SJCRH30 (cell line): ENCODE measurements around the gene SMG6. TPM values are rescaled to one million over a fixed set of nuclear protein-coding genes. Genes with fewer than 3 reads are reported as not detected.
A peak's percentile ranks its signal among the peaks of the same experiment; 100 is the strongest.
"Not testable (repeated sequence)": the region's sequence is repeated elsewhere in the genome, so short reads cannot be mapped to it uniquely, and the experiment has no call there.

ENCODE experiments used
- DNase-seq, 2 experiments: peaks; one replicate each; pipeline ENCODE4 v3.0.0-alpha.2; 2015 to 2020
- H3K27ac ChIP-seq: fragments of 250-450 bp; sonication (Bioruptor Pico); 2 replicates; pipeline ENCODE4 v1.5.1; 2020; ENCODE audit warnings: mild to moderate bottlenecking, moderate library complexity
- H3K27me3 ChIP-seq: fragments of 250-450 bp; sonication (Bioruptor Pico); 2 replicates; pipeline ENCODE4 v1.5.1; 2020; ENCODE audit warnings: mild to moderate bottlenecking, moderate library complexity
- H3K36me3 ChIP-seq: fragments of 250-450 bp; sonication (Bioruptor Pico); 2 replicates; pipeline ENCODE4 v1.5.1; 2020; ENCODE audit warnings: mild to moderate bottlenecking, moderate library complexity
- H3K4me1 ChIP-seq: fragments of 250-450 bp; sonication (Bioruptor Pico); 2 replicates; pipeline ENCODE4 v1.5.1; 2020; ENCODE audit warnings: mild to moderate bottlenecking, moderate library complexity
- H3K4me3 ChIP-seq: fragments of 250-450 bp; sonication (Bioruptor Pico); 2 replicates; pipeline ENCODE4 v1.5.1; 2020; ENCODE audit warnings: mild to moderate bottlenecking, moderate library complexity
- H3K9me3 ChIP-seq: fragments of 250-450 bp; sonication (Bioruptor Pico); replicated peaks from 2 replicates; pipeline ENCODE4 v1.5.1; 2020; ENCODE audit warnings: mild to moderate bottlenecking, moderate library complexity
- total RNA-seq: library from RNA; depleted of rRNA; stranded (reverse); fragments of >200 nt; shearing (Covaris generic); gene quantifications from 2 replicates; pipeline ENCODE4 v1.2.3, GENCODE V29; 2014

SMG6 gene
- total RNA-seq, 1 experiment from 2014 or later, result 13.0 TPM

DNA sequence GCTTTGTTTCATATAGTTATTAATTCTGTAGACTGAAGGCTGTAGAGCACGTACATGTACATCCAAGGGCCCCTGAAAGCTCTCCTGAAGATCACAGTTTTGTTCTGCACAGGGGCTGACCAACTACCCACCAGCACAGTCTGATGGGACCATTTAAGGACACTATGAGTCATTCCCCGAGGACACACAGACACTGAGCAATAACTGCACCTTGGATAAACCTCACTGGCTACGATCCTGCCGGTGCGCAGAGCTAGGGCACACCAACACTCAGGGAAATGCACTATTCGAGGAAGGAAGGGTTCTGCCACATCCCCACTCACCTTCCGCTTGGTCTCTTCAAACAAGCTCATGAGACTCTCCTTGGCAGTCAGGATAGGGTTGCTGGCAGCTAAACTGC lies 20.3 kb downstream of the SMG6 start:
- H3K4me3 ChIP-seq, result no peak overlapping the region
- H3K9me3 ChIP-seq, result no peaks in the 10 kb centered on the region
- DNase-seq, result no peak
- no peaks in the 10 kb centered on the region for H3K4me1 ChIP-seq
- H3K27ac ChIP-seq, result no peak overlapping the region
- H3K27me3 ChIP-seq, result no peaks in the 10 kb centered on the region
- peaks cover 14% of the 10 kb centered on the region for H3K36me3 ChIP-seq

DNA sequence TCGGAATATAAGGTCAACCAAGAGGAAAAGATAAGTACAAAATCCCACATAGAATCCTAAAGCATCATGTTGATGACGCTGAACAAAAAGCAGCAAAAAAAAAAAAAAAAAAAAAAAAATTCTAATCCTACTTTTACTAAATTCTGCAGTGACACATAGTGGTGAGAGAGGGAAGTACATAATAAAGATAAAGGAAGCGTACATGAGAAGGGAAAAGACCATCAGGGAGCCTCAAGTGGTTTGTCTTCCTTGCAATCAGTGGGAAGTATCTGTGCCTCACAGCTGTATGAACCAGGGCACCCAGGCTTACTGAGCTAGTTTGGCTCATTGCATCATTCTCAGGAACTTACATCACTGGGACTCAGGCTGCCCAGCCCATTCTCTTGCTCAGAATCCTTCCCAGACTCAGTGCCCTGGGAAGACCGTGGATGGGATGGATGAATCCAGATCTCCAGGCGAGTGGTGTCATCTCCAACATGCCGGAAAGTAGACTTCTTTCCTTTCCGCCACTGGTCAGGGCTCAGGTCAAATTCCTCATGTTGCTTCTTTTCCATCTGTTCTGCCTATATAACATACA lies 21.2 kb downstream of the SMG6 start:
- Histone ChIP-seq H3K36me3 (peaks cover 14% of the 10 kb centered on the region), H3K27ac (no peak overlapping the region), H3K4me3 (no peak overlapping the region), H3K27me3 (no peaks in the 10 kb centered on the region), H3K9me3 (no peaks in the 10 kb centered on the region), H3K4me1 (no peaks in the 10 kb centered on the region)
- DNase-seq, result peak in 1 of 2 experiments; percentile 64

DNA sequence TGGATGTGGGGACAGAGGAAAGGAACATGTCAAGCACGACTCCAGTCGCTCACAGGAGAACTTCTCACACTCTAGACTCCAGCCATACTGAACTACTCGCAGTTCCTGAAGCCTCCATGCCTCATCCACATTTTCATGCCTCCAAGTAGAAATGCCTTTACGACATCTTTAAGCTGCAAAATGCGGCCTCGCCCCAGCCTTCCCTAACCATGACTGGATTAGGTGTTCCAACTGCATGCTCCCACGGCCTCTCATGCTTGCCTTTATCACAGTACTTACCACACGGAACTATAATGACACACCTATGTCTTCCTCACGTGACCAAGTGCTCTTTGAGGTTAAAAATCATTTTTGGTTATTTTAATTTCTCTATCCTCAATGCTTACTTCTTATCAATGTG lies 23.9 kb downstream of the SMG6 start:
- Histone ChIP-seq H3K4me1 (no peaks in the 10 kb centered on the region), H3K4me3 (no peak overlapping the region), H3K36me3 (peaks cover 14% of the 10 kb centered on the region), H3K27ac (no peak overlapping the region), H3K27me3 (no peaks in the 10 kb centered on the region), H3K9me3 (no peaks in the 10 kb centered on the region)
- DNase-seq, result no peak

DNA sequence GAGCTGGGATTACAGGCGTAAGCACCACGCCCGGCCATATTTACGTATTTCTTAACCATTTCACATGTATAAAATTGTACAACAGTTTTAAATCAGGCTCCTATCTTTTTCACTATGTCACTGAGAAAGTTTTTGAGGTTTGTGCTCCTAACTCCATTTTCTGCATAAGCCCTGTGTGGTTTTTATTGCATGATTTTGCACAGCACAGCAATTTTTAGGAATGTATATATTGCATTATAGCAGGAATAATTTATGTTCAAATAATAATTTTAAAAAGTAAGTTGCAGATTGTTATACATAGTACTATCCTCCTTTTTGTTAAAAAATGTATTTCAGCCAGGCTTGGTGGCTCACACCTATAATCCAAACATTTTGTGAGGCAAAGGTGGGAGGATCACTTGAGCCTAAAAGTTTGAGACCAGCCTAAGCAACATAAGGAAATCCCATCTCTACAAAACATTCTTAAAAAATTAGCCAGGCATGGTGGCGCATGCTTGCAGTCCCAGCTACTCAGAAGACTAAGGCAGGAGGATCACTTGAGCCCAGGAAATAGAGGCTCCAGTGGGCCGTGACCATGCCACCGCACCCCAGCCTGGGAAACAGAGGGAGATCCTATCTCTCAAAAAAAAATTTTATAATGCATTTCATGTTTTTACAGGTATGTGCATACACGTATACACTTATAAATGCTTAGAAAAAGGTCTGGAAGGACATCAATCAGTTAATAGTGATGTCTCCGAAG lies 26.0 kb downstream of the SMG6 start:
- Histone ChIP-seq H3K36me3 (peaks cover 12% of the 10 kb centered on the region), H3K27me3 (no peaks in the 10 kb centered on the region), H3K27ac (no peak overlapping the region), H3K4me3 (no peak overlapping the region), H3K9me3 (no peaks in the 10 kb centered on the region), H3K4me1 (no peaks in the 10 kb centered on the region)
- DNase-seq, result no peak

DNA sequence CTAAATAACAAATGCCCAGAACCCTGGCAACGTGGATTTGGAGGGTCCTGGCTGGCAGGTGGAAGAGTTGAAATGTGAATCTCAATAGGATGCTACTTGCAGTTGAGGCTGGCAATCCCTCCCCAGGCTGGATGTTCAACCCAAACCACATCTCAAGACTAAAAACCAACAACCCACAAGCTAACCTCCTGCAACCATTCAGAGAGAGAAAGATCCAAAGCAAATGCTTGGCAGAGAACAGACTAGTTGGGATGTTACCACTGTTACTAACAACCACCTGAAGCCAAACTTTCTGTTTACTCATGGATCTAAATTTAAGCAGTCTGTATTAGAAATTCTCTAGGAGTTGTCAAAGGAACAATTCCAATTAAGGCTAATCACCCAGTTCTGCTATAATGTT lies 27.9 kb downstream of the SMG6 start:
- no peak overlapping the region for H3K27ac ChIP-seq
- DNase-seq, result no peak
- H3K4me3 ChIP-seq, result no peak overlapping the region
- no peaks in the 10 kb centered on the region for H3K4me1 ChIP-seq
- no peaks in the 10 kb centered on the region for H3K9me3 ChIP-seq
- H3K36me3 ChIP-seq, result no peaks in the 10 kb centered on the region; the same call in none of the 2 replicates
- no peaks in the 10 kb centered on the region for H3K27me3 ChIP-seq

DNA sequence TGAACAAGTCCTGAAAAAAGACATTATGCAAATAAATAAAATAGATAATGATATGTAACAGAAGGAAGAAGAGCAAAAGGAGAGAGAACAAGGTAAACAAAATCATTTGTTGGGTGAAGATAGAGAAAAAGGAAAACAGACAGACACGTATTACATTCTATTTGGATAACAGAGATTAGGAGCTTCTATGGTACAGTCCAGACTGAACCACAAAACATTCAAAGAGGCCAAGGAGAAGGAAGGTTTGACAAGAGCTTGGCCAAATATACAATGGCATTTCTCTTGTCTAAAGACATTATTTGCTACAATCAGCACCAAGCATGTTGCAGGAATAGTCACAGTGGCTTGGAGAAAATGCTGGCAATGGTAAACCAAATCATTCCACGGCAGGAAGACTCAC lies 29.2 kb downstream of the SMG6 start:
- no peaks in the 10 kb centered on the region for H3K36me3 ChIP-seq
- DNase-seq, result no peak
- no peaks in the 10 kb centered on the region for H3K4me1 ChIP-seq
- H3K4me3 ChIP-seq, result no peak overlapping the region
- no peak overlapping the region for H3K27ac ChIP-seq
- H3K9me3 ChIP-seq, result no peaks in the 10 kb centered on the region
- H3K27me3 ChIP-seq, result no peaks in the 10 kb centered on the region

DNA sequence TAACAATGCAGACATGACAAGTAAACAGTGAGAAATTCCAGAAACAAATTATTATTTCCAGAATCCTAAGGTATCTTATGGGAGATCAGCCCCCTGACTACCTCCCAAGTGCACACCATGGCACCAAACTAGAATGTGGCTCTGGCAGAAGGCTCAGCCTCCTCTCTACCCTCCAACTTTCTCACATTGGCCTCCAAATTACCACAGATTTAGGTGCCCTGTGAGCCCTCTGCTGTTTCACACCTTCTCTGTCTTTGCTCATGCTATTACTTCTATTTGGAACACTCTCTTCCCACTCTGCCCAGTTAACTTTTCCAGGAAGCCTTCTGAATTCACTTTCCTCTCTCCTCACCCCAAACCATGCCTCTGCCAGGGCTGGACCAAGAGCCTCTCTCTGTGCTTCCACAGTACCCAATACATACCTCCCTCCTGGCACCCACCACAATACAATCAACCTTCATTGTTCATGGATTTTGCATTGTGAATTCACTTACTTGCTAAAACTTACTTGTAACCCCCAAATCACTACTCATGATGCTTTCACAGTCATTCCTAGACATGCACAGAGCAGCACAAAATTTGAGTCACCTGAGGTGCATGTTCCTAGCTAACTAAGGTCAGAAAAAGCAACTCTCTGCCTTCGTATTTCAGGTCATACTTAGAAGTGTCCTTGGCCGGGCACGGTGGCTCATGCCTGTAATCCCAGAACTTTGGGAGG lies 31.4 kb downstream of the SMG6 start:
- Histone ChIP-seq H3K27me3 (no peaks in the 10 kb centered on the region), H3K36me3 (no peaks in the 10 kb centered on the region), H3K4me1 (no peaks in the 10 kb centered on the region), H3K4me3 (no peak overlapping the region), H3K9me3 (no peaks in the 10 kb centered on the region), H3K27ac (no peak overlapping the region)
- no peak for DNase-seq

DNA sequence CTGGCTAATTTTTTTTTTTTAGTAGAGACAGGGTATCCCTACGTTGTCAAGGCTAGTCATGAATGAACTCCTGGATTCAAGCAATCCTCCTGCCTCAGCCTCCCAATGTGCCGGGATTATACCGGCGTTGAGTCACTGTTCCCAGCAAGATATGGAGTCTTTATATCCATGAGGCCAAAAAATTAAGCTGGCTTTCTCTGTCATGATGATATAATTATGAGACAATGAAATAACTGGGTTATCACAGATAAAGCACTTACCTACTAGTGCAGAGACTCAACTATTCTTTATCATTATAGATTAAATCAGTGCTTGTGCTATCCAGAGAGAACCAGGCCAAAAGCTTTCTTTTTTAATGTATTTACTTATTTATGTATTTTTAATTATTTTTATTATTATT lies 36.2 kb downstream of the SMG6 start:
- H3K27ac ChIP-seq, result no peak overlapping the region
- no peak for DNase-seq

DNA sequence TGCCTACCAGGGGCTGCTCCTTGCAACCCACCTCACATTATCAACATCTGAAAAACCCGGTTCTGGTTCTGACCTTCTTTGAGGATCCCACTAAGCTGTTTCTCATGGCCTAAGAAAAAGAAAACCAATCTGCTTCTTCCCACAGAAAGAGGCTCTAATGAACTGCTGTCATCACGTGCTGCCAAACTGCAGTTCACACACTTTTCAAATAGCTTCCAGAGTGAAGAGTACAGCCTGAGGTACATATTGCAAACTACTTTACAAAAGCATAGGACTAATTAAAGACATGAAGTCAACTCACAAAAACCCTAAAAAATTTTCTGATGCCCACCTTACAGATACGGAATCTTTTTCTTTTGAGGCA lies 36.7 kb downstream of the SMG6 start:
- Histone ChIP-seq H3K4me1 (no peaks in the 10 kb centered on the region), H3K9me3 (no peaks in the 10 kb centered on the region), H3K27ac (no peak overlapping the region), H3K4me3 (no peak overlapping the region), H3K36me3 (no peaks in the 10 kb centered on the region), H3K27me3 (no peaks in the 10 kb centered on the region)
- DNase-seq, result no peak

More for the DNA sequence above, 36.2 kb downstream of the SMG6 start:
- H3K27me3 ChIP-seq, result no peaks in the 10 kb centered on the region
- H3K9me3 ChIP-seq, result no peaks in the 10 kb centered on the region
- H3K4me3 ChIP-seq, result no peak overlapping the region
- no peaks in the 10 kb centered on the region for H3K4me1 ChIP-seq
- H3K36me3 ChIP-seq, result no peaks in the 10 kb centered on the region

DNA sequence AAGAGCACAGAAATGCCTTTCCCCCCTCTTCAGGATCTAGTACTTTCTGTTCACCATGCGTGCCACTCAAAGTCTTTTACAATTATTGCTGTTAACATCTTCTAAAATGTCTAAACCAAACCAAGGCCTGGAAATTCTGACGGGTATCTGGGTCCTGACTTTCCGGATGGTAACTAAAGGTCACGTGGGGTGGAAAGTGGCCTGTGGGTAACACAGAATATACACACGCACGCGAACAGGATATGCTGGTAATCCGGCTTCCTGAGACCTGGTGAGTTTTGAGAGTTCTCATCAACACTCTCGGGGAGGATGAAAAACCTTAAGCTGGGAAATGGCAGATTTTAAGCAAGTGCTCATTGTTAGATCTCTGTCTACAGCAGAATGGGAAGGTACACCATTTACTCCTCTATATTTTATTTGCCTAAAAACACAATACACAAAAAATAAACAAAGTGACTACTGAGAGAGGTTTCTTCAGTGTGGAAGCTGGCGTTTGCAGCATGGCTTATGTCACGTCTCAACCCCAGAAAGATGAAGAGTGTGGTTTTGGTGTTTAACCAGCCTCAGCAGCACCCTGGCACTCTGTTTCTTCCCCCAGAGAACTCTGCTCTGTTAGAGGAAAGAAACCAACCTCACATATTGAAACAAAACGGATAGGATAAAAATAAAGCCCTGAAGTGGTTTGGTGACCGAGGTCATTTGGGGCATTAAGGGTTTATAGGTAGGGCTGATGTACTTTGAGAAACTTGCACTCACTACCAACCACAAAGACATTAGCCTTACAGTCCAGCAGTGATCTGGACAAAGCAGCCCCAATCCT lies 37.3 kb downstream of the SMG6 start:
- no peak for DNase-seq
- Histone ChIP-seq H3K36me3 (no peaks in the 10 kb centered on the region), H3K4me3 (no peak overlapping the region), H3K4me1 (no peaks in the 10 kb centered on the region), H3K9me3 (no peaks in the 10 kb centered on the region), H3K27me3 (no peaks in the 10 kb centered on the region), H3K27ac (no peak overlapping the region)

DNA sequence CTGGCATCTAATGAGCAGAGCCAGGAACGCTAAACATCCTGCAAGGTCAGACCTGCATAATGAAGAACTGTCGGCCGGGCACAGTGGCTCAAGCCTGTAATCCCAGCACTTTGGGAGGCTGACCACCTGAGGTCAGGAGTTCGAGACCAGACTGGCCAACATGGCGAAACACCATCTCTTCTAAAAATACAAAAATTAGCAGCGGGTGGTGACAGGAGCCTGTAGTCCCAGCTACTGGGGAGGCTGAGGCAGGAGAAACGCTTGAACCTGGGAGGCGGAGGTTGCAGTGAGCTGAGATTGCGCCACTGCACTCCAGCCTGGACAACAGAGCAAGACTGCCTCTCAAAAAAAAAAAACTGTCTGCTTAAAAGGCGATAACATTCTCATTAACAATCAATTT lies 38.4 kb downstream of the SMG6 start:
- H3K36me3 ChIP-seq, H3K9me3 ChIP-seq, H3K4me1 ChIP-seq, H3K4me3 ChIP-seq, H3K27me3 ChIP-seq, H3K27ac ChIP-seq, DNase-seq: not testable (repeated sequence)

DNA sequence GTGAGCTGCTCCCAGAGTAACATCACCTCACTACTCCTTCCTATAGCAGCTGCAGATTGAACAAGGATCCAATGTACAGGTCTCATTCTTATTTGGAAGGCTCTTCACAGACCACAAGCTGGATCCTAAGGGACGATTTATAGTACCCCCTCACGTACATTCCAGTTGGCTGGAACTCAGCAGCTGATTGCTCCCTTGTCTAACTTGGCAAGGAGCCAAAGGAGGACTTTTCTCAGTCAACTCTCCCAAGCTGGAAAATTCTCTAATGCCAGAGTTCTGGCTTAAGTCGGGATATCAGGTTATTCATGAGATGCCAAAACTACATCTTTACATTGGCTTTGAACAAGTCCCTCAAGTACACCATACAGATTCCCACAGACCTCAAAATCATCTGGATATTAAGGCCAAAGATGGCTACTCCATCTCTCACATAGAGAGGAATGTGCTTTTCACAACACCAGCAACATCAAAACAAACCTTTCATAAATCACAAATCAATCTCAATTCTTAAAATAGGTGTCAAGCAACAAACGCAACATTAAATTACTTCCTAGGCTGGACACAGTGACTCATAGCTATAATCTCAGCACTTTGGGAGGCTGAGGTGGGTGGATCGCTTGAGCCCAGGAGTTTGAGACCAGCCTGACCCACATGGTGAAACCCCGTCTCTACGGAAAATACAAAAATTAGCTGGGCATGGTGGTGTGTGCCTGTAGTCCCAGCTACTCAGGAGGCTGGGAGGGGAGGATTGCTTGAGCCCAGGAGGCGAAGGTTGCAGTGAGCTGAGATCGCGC lies 39.3 kb downstream of the SMG6 start:
- peak; percentile 36 to 62 for DNase-seq
- no peak overlapping the region for H3K27ac ChIP-seq
- H3K9me3 ChIP-seq, result no peaks in the 10 kb centered on the region
- H3K27me3 ChIP-seq, result no peaks in the 10 kb centered on the region
- H3K4me3 ChIP-seq, result no peak overlapping the region
- no peaks in the 10 kb centered on the region for H3K4me1 ChIP-seq
- H3K36me3 ChIP-seq, result no peaks in the 10 kb centered on the region

DNA sequence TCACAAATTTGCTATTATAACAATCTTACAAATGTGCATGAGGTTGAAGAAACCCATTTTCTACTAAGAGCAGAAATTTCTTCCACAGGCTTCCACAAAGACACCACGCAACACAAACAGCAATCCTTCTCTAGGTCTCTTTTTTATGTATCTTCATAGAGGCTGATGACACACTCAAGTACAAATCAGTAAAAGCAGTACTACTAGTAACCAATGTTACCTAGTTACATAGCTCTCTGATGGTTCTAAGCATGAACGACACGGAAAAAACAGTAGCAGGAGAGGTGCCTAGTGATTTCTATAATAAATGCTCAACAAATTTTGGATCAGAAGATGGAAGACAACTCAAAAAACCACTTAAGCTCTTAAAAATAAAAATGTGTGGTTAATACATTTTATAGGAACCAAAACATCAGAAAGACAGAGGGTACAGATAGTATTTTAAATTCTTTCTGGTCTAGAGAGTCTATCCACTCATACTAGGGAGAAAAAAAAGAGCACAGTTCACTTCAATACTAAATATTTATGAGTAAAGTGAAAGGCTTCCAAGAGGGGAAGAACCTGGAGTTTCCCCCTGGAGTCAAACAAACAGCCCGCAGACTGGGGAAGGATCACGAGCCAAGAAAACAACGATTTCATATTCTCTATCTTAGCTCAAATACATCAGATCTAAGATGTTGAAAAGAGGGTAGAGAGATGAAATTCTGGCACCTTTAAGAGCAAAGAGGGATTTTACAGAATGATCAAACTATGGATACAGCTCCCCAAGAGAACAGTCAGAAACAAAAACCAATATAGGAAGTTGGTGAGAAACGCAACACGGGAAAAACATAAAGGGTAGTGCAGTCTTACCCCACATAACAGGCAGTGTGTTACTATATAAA lies 40.2 kb downstream of the SMG6 start:
- DNase-seq, result no peak
- no peak overlapping the region for H3K27ac ChIP-seq

More for the DNA sequence above, 40.2 kb downstream of the SMG6 start:
- no peaks in the 10 kb centered on the region for H3K9me3 ChIP-seq
- no peak overlapping the region for H3K4me3 ChIP-seq
- no peaks in the 10 kb centered on the region for H3K4me1 ChIP-seq
- no peaks in the 10 kb centered on the region for H3K27me3 ChIP-seq
- no peaks in the 10 kb centered on the region for H3K36me3 ChIP-seq
